Smooth muscle cell (in vitro differentiated cells): ENCODE data around the gene DDX18. TPM values are rescaled to one million over a fixed set of nuclear protein-coding genes. Genes with fewer than 3 reads are reported as not detected.
"Not testable (repeated sequence)": the region's sequence is repeated elsewhere in the genome, so short reads cannot be mapped to it uniquely, and the experiment has no call there.

Source experiments
- DNase-seq: peaks from one replicate; lab custom pipeline; 2025; ENCODE audit not compliant: unreplicated experiment; lab: John Stamatoyannopoulos, UW
- H2AFZ ChIP-seq: fragments of 200-600 bp; sonication (generic); 2 replicates; pipeline ENCODE4 v1.6.0; 2016; ENCODE audit warnings: antibody characterized with exemption, low read depth, mild to moderate bottlenecking
- H3F3A ChIP-seq: fragments of 200-600 bp; sonication (generic); 2 replicates; pipeline ENCODE4 v1.6.0; 2017; ENCODE audit warnings: antibody characterized with exemption, low read depth
- H3K27ac ChIP-seq: fragments of 200-600 bp; sonication (generic); 2 replicates; pipeline ENCODE4 v1.5.1; 2016; ENCODE audit warnings: low read depth, mild to moderate bottlenecking
- H3K27me3 ChIP-seq: fragments of 200-600 bp; sonication (generic); 2 replicates; pipeline ENCODE4 v1.6.1; 2016; ENCODE audit warnings: low read depth, mild to moderate bottlenecking
- H3K36me3 ChIP-seq: fragments of 200-600 bp; sonication (generic); 2 replicates; pipeline ENCODE4 v1.5.1; 2016; ENCODE audit warnings: low read depth
- H3K4me1 ChIP-seq: fragments of 200-600 bp; sonication (generic); 2 replicates; pipeline ENCODE4 v1.5.1; 2016; ENCODE audit warnings: low read depth
- H3K4me2 ChIP-seq: fragments of 200-600 bp; sonication (generic); 2 replicates; pipeline ENCODE4 v1.6.0; 2016; ENCODE audit warnings: mild to moderate bottlenecking
- H3K4me3 ChIP-seq: fragments of 200-600 bp; sonication (generic); 2 replicates; pipeline ENCODE4 v1.5.1; 2016; ENCODE audit warnings: mild to moderate bottlenecking
- H3K79me2 ChIP-seq: fragments of 200-600 bp; sonication (generic); 2 replicates; pipeline ENCODE4 v1.6.0; 2016; ENCODE audit warnings: low read depth, mild to moderate bottlenecking
- H3K9ac ChIP-seq: fragments of 200-600 bp; sonication (generic); 2 replicates; pipeline ENCODE4 v1.6.0; 2016; ENCODE audit warnings: low read depth
- H3K9me3 ChIP-seq: fragments of 200-600 bp; sonication (generic); replicated peaks from 2 replicates; pipeline ENCODE4 v1.5.1; 2016; ENCODE audit warnings: low read depth
- H4K20me1 ChIP-seq: fragments of 200-600 bp; sonication (generic); 2 replicates; pipeline ENCODE4 v1.6.0; 2016; ENCODE audit warnings: low read depth
- CTCF ChIP-seq: fragments of 200-600 bp; sonication (generic); IDR thresholded peaks from 2 replicates; pipeline ENCODE4 v1.5.1; 2017; ENCODE audit warnings: borderline replicate concordance, mild to moderate bottlenecking, antibody characterized with exemption; ENCODE audit not compliant: insufficient read depth, poor library complexity, severe bottlenecking
- WGBS: methylation state at CpG from one replicate; pipeline ENCODE4 v1.1.7; 2016; ENCODE audit warnings: low lambda C conversion rate; 5-methylcytosine and 5-hydroxymethylcytosine counted together
- polyA plus RNA-seq: library from polyadenylated mRNA; unstranded; fragments of >200 nt; fragmentation: Nextera tagmentation; extraction: Ambion mirVana; gene quantifications from 2 replicates; pipeline ENCODE4 v1.2.1, GENCODE V29; 2016
- total RNA-seq: library from RNA; depleted of rRNA; stranded (reverse); fragments of >200 nt; gene quantifications from 2 replicates; pipeline ENCODE4 v1.2.3, GENCODE V29; 2014

The DDX18 gene
- total and polyA plus RNA-seq, 2 experiments from 2014 or later, result 25.8 to 55.9 TPM

GRCh38 chr2:117825437-117825836 lies 10.9 kb downstream of the DDX18 start:
- WGBS, result 88% methylated on average over 8 of the region's 8 CpGs
- Histone ChIP-seq H3K9me3 (no peaks in the 10 kb centered on the region), H3K36me3 (peaks cover 66% of the 10 kb centered on the region), H4K20me1 (peaks cover 16% of the 10 kb centered on the region), H2AFZ (no peak overlapping the region), H3K4me2 (no peak overlapping the region), H3K4me3 (no peak overlapping the region), H3F3A (no peaks in the 10 kb centered on the region), H3K4me1 (no peaks in the 10 kb centered on the region), H3K79me2 (no peaks in the 10 kb centered on the region), H3K27me3 (no peaks in the 10 kb centered on the region), H3K27ac (no peak overlapping the region), H3K9ac (no peak overlapping the region)
- TF ChIP-seq CTCF, result no peak
- no peak for DNase-seq

GRCh38 chr2:117827464-117827863 lies 13.0 kb downstream of the DDX18 start:
- not testable (repeated sequence) for H3K9me3 ChIP-seq, H3F3A ChIP-seq, DNase-seq, H3K4me3 ChIP-seq, H2AFZ ChIP-seq, H3K4me1 ChIP-seq, H3K27ac ChIP-seq, H3K4me2 ChIP-seq, H3K27me3 ChIP-seq, H3K9ac ChIP-seq, H3K79me2 ChIP-seq
- 99% methylated on average over 5 of the region's 5 CpGs for WGBS
- Histone ChIP-seq H3K36me3 (peaks cover 49% of the 10 kb centered on the region), H4K20me1 (peaks cover 34% of the 10 kb centered on the region)

- Histone ChIP-seq H3K27ac (no peak overlapping the region), H4K20me1 (peaks cover 48% of the 10 kb centered on the region), H3K4me1 (no peaks in the 10 kb centered on the region), H3K4me3 (no peak overlapping the region), H2AFZ (no peak overlapping the region), H3F3A (no peaks in the 10 kb centered on the region), H3K9me3 (no peaks in the 10 kb centered on the region), H3K4me2 (no peak overlapping the region), H3K27me3 (no peaks in the 10 kb centered on the region), H3K79me2 (no peaks in the 10 kb centered on the region), H3K9ac (no peak overlapping the region), H3K36me3 (peaks cover 35% of the 10 kb centered on the region)
- DNase-seq, result no peak
- 95% methylated on average over 2 of the region's 2 CpGs for WGBS
- TF ChIP-seq CTCF, result no peak
Observed at GRCh38 chr2:117828870-117829269, 14.4 kb downstream of the DDX18 start.

- Histone ChIP-seq H2AFZ (no peak overlapping the region), H3K9ac (no peak overlapping the region), H3K9me3 (no peaks in the 10 kb centered on the region), H4K20me1 (peaks cover 55% of the 10 kb centered on the region), H3K36me3 (peaks cover 11% of the 10 kb centered on the region), H3F3A (no peaks in the 10 kb centered on the region), H3K79me2 (no peaks in the 10 kb centered on the region), H3K4me3 (no peak overlapping the region), H3K4me1 (no peaks in the 10 kb centered on the region), H3K4me2 (no peak overlapping the region), H3K27ac (no peak overlapping the region), H3K27me3 (no peaks in the 10 kb centered on the region)
- no peak for TF ChIP-seq CTCF
- WGBS, result 92% methylated on average over 1 of the region's 1 CpG
- no peak for DNase-seq
Observed at GRCh38 chr2:117832332-117832731, 17.8 kb downstream of the DDX18 start.
